Anterior cingulate cortex (tissue), 58 donors: Measurements from ENCODE around the gene NEDD9.
A peak's percentile ranks its signal among the peaks of the same experiment; 100 is the strongest.

Source experiments
- DNase-seq, 58 donors: peaks; one replicate each; lab custom pipeline; 2025; lab: John Stamatoyannopoulos, UW

NEDD9 gene

GRCh38 chr6:11152581-11152980, 79.9 kb downstream of the NEDD9 start:
- DNase-seq, result no peak

- DNase-seq, result no peak
Observed at GRCh38 chr6:11151488-11151887, 81.0 kb downstream of the NEDD9 start.

GRCh38 chr6:11149551-11149950, 82.9 kb downstream of the NEDD9 start:
- no peak for DNase-seq

- no peak for DNase-seq
Observed at GRCh38 chr6:11146117-11146826, 86.2 kb downstream of the NEDD9 start.

- DNase-seq, result peak in 56 of 58 donors; percentile 9 to 82 (median 54)
Observed at GRCh38 chr6:11144393-11144851, 88.0 kb downstream of the NEDD9 start.

GRCh38 chr6:11143394-11144371, 88.8 kb downstream of the NEDD9 start:
- no peak for DNase-seq

- DNase-seq, result no peak
Observed at GRCh38 chr6:11142296-11143027, 90.0 kb downstream of the NEDD9 start.

GRCh38 chr6:11141295-11141694, 91.2 kb downstream of the NEDD9 start:
- DNase-seq, result no peak

- no peak for DNase-seq
Observed at GRCh38 chr6:11140056-11140455, 92.4 kb downstream of the NEDD9 start.

GRCh38 chr6:11139051-11139960, 93.2 kb downstream of the NEDD9 start:
- no peak for DNase-seq

GRCh38 chr6:11136809-11137208, 95.7 kb downstream of the NEDD9 start:
- no peak for DNase-seq
